NCI-H1048 (cell line): ENCODE results near the gene RELL2.
"Not testable (repeated sequence)": the region's sequence is repeated elsewhere in the genome, so short reads cannot be mapped to it uniquely, and the experiment has no call there.

Experiments used
- DNase-seq: peaks from one replicate; lab custom pipeline; 2025; lab: John Stamatoyannopoulos, UW

The RELL2 gene

GRCh38 chr5:141636413-141637122 is at the start of gene RELL2, which contains the start of gene HDAC3:
RELL2 (plus strand) TSS chr5:141636997; CDS start chr5:141638226, 1,229 bp downstream.
HDAC3 (minus strand) TSS chr5:141636849; CDS start chr5:141636790, 59 bp downstream.
- DNase-seq = peak; percentile 58

- DNase-seq = no peak
These were observed 46.7 kb upstream of the RELL2 start for GRCh38 chr5:141590127-141590526.

- DNase-seq = no peak
These were observed 39.9 kb upstream of the RELL2 start for GRCh38 chr5:141596867-141597266.

GRCh38 chr5:141597394-141597793 is 39.4 kb upstream of the RELL2 start:
- DNase-seq = no peak

GRCh38 chr5:141597814-141598213 is 39.0 kb upstream of the RELL2 start:
- DNase-seq = no peak

GRCh38 chr5:141598391-141599345 is 38.1 kb upstream of the RELL2 start:
- DNase-seq = no peak

GRCh38 chr5:141602606-141603005 is 34.2 kb upstream of the RELL2 start:
- DNase-seq = no peak

- no peak for DNase-seq
These were observed 32.7 kb upstream of the RELL2 start for GRCh38 chr5:141603923-141604717.

- DNase-seq = no peak
These were observed 31.1 kb upstream of the RELL2 start for GRCh38 chr5:141605523-141606277.

GRCh38 chr5:141608046-141608445 is 28.8 kb upstream of the RELL2 start:
- DNase-seq = no peak

- no peak for DNase-seq
These were observed 28.2 kb upstream of the RELL2 start for GRCh38 chr5:141608557-141608956.

- no peak for DNase-seq
These were observed 27.8 kb upstream of the RELL2 start for GRCh38 chr5:141609044-141609443.

GRCh38 chr5:141609921-141610320 is 26.9 kb upstream of the RELL2 start:
- not testable (repeated sequence) for DNase-seq

- no peak for DNase-seq
These were observed 25.5 kb upstream of the RELL2 start for GRCh38 chr5:141611289-141611688.

GRCh38 chr5:141613344-141613743 is 23.5 kb upstream of the RELL2 start:
- no peak for DNase-seq

- no peak for DNase-seq
These were observed 20.6 kb upstream of the RELL2 start for GRCh38 chr5:141615991-141616720.

GRCh38 chr5:141617128-141617527 is 19.7 kb upstream of the RELL2 start:
- no peak for DNase-seq

- no peak for DNase-seq
These were observed 19.1 kb upstream of the RELL2 start for GRCh38 chr5:141617682-141618029.

GRCh38 chr5:141618030-141618803 is 18.6 kb upstream of the RELL2 start:
- no peak for DNase-seq
